Measurements from ENCODE around the gene POLA2. TPM values are rescaled to one million over a fixed set of nuclear protein-coding genes. Genes with fewer than 3 reads are reported as not detected.

Gene POLA2
- total RNA-seq, 2 donors from 2014 or later: 5.9 to 28.0 TPM

DNA sequence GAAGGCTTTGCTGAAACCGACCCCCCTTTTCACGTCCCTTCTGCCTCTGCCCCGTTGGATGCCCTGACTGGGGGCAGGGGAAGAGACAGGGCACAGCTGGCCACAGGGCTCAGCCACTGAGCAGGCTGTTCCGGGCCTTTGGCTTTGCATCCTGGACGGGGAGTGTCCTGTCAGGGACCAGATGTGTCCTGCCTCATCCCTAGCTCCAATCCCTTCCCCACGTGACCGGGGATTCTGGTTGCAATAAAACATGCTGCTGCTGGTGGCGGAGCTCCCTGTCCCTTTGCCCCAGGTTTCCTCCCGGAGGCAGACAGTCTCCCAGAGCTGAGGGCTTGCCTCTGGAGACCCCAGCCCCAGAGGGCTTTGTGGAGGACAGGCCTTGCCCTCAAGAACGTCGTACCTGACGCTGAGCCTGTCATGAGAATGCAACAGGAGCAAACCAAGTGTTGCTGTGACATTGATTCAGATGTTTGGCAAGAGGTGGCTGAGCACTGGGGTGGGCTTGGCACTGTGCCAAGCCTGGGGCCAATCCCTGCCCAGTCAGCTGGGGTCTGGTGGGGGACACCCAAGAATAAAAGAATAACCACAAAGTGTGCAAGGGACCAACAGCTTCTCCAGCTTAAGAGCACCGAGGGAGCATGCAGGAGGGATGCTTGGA, 60.2 kb downstream of the POLA2 start:
- TF ChIP-seq, protein P1, sequence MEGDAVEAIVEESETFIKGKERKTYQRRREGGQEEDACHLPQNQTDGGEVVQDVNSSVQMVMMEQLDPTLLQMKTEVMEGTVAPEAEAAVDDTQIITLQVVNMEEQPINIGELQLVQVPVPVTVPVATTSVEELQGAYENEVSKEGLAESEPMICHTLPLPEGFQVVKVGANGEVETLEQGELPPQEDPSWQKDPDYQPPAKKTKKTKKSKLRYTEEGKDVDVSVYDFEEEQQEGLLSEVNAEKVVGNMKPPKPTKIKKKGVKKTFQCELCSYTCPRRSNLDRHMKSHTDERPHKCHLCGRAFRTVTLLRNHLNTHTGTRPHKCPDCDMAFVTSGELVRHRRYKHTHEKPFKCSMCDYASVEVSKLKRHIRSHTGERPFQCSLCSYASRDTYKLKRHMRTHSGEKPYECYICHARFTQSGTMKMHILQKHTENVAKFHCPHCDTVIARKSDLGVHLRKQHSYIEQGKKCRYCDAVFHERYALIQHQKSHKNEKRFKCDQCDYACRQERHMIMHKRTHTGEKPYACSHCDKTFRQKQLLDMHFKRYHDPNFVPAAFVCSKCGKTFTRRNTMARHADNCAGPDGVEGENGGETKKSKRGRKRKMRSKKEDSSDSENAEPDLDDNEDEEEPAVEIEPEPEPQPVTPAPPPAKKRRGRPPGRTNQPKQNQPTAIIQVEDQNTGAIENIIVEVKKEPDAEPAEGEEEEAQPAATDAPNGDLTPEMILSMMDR (IDR thresholded peaks at IDR 0.05): no peak
- Histone ChIP-seq H3K9me3 (no peaks in the 10 kb centered on the region), H3K4me3 (no peak overlapping the region), H3K36me3 (peaks cover 13% of the 10 kb centered on the region), H3K27me3 (no peaks in the 10 kb centered on the region), H3K4me1 (no peaks in the 10 kb centered on the region), H3K27ac (no peak overlapping the region), H3K9ac (ENCODE audit: low read depth in 2 of 2, low read length in 2 of 2) (no peak overlapping the region)
- intact Hi-C loops (cut with DNase I): loop anchor here (10.0 kb wide), 1 partner anchor 117 kb away; no protein-coding TSS in a partner anchor
- DNase-seq: peak; percentile 38

DNA sequence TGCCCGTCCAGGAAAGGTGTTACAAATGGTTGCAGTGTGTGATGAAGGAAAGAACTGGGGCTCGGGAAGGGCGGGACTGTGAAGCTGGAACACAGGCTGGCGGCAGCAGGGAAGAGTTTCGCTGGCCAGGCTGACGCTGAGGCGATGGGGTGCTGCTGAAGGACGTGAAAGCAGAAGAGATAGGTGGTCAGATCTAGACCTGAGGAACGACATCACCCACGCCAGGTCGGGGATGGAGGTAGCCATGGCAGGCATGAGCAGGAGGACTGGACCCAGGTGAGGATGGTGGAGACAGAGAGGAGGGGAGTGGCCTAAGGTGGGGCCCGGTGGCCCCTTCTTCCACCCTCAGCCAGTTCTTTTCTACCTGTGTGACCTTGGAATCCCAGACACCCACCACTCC, 62.1 kb downstream of the POLA2 start:
- no peaks in the 10 kb centered on the region for H3K27me3 ChIP-seq
- H3K9me3 ChIP-seq: no peaks in the 10 kb centered on the region
- intact Hi-C loops (cut with DNase I): loop anchor here (10.0 kb wide), 1 partner anchor 119 kb away; no protein-coding TSS in a partner anchor
- H3K36me3 ChIP-seq: peaks cover 13% of the 10 kb centered on the region
- H3K9ac ChIP-seq (ENCODE audit: low read depth in 2 of 2, low read length in 2 of 2): no peak overlapping the region
- DNase-seq: no peak
- H3K27ac ChIP-seq: no peak overlapping the region
- TF ChIP-seq, protein P1 (IDR thresholded peaks at IDR 0.05): no peak
- no peak overlapping the region for H3K4me3 ChIP-seq
- no peaks in the 10 kb centered on the region for H3K4me1 ChIP-seq

DNA sequence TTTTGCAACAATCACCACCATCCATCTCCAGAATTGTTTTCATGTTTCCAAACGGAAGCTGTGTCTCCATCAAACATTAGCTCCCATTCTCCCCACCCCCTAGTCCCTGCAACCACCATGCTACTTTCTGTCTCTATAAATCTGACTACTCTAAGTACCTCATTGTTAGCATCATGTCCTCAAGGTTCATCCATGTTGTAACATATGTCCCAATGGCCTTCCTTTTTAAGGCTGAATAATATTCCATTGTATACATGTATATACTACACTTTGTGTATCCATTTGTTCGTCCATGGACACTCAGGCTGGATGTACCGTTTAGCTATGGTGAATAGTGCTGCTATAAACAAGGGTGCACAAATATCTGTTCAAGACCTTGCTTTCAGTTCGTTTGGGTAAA, 63.7 kb downstream of the POLA2 start:
- no peaks in the 10 kb centered on the region for H3K27me3 ChIP-seq
- no peak for DNase-seq
- no peaks in the 10 kb centered on the region for H3K4me1 ChIP-seq
- TF ChIP-seq, protein P1 (IDR thresholded peaks at IDR 0.05): no peak
- no peak overlapping the region for H3K27ac ChIP-seq
- intact Hi-C loops (cut with DNase I): loop anchor here (10.0 kb wide), 1 partner anchor 121 kb away; no protein-coding TSS in a partner anchor
- no peak overlapping the region for H3K4me3 ChIP-seq
- peaks cover 12% of the 10 kb centered on the region for H3K36me3 ChIP-seq
- no peaks in the 10 kb centered on the region for H3K9me3 ChIP-seq
- H3K9ac ChIP-seq (ENCODE audit: low read depth in 2 of 2, low read length in 2 of 2): no peak overlapping the region

DNA sequence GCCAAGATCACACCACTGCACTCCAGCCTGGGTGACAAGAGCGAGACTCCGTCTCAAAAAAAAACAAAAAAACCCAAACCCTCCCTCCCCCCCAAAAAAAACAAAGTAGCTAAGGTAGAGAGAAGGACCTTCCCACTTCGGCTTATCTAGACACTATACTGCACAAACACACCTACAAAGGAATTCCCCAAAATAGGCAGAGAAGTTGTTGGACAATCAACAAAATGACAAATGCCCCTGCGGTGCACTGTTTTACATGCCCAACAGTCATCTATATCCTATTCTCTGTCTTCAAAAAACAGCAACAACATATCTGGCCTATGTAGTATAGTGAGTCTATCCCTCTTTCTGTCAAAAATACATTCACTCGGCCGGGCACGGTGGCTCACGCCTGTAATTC, 65.3 kb downstream of the POLA2 start:
- H3K27me3 ChIP-seq: no peaks in the 10 kb centered on the region
- no peak overlapping the region for H3K4me3 ChIP-seq
- no peaks in the 10 kb centered on the region for H3K9me3 ChIP-seq
- TF ChIP-seq, protein P1 (IDR thresholded peaks at IDR 0.05): no peak
- no peaks in the 10 kb centered on the region for H3K36me3 ChIP-seq
- DNase-seq: no peak
- H3K4me1 ChIP-seq: no peaks in the 10 kb centered on the region
- H3K9ac ChIP-seq (ENCODE audit: low read depth in 2 of 2, low read length in 2 of 2): peak overlapping the region in 1 of 2 donors; percentile 2
- intact Hi-C loops (cut with DNase I): loop anchor here (10.0 kb wide), 1 partner anchor 122 kb away; no protein-coding TSS in a partner anchor
- H3K27ac ChIP-seq: no peak overlapping the region

DNA sequence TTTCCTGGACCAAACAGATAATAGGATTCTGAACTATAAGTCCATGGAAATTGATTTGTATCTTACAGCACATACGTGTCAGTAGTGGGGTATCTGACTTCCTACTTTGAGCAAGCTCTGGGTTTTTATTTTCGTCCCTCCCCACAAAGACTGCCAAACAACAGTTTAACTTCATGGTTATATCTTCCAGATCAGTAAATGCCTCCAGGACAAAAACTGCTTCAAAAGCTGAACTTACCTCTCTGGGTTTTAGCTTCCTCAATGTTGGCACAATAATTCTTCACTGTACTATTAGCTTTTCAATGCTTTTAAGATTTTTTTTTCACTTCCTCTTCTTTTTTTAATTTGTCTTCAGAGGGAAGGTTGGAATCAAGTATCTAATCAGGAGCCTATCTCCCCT, 67.7 kb downstream of the POLA2 start:
- Histone ChIP-seq H3K27me3 (no peaks in the 10 kb centered on the region), H3K9ac (ENCODE audit: low read depth in 2 of 2, low read length in 2 of 2) (no peak overlapping the region), H3K4me1 (no peaks in the 10 kb centered on the region), H3K27ac (no peak overlapping the region), H3K36me3 (no peaks in the 10 kb centered on the region), H3K9me3 (no peaks in the 10 kb centered on the region), H3K4me3 (no peak overlapping the region)
- DNase-seq: no peak
- TF ChIP-seq, protein P1 (IDR thresholded peaks at IDR 0.05): no peak
- intact Hi-C loops (cut with DNase I): loop anchor here (2.0 to 10.0 kb wide), 2 partner anchors 53 to 125 kb away; no protein-coding TSS in a partner anchor
